Mucosa of descending colon (tissue), 3 donors: ENCODE measurements around the gene OSBPL1A. TPM values are rescaled to one million over a fixed set of nuclear protein-coding genes. Genes with fewer than 3 reads are reported as not detected.

Experiments used
- ATAC-seq: fragments of 200-7000 bp; cut with Tn5 transposase; one replicate; pipeline ENCODE4 v1.9.1; 2020; ENCODE audit warnings: mild to moderate bottlenecking, moderate library complexity
- DNase-seq, 3 donors: peaks; one replicate each; pipeline ENCODE4 v3.0.0-alpha.2; 2020
- H3K36me3 ChIP-seq: fragments of 200-600 bp; one replicate; pipeline ENCODE4 v1.8.0; 2021; ENCODE audit warnings: low read depth, mild to moderate bottlenecking
- H3K4me1 ChIP-seq: fragments of 200-600 bp; one replicate; pipeline ENCODE4 v1.8.0; 2021; ENCODE audit warnings: low read depth, mild to moderate bottlenecking
- H3K4me3 ChIP-seq: fragments of 200-600 bp; one replicate; pipeline ENCODE4 v1.8.0; 2021; ENCODE audit warnings: mild to moderate bottlenecking
- H3K9me3 ChIP-seq: fragments of 200-600 bp; one replicate; pipeline ENCODE4 v1.8.0; 2021; ENCODE audit warnings: mild to moderate bottlenecking
- CTCF ChIP-seq: fragments of 200-600 bp; IDR thresholded peaks from one replicate; pipeline ENCODE4 v1.8.0; 2022; ENCODE audit warnings: antibody characterized with exemption, mild to moderate bottlenecking
- intact Hi-C, 2 donors: fragments of 100-400 bp; cut with DNase I in 1 of 2; cut with micrococcal nuclease in 1 of 2; formaldehyde crosslinking; loops; one replicate each; pipeline versions ENCODE4 v1.11.0 to v1.11.1; 2022; cut with DNase I, micrococcal nuclease
- long read RNA-seq, 2 donors: library from polyadenylated mRNA; unstranded; transcript quantifications; one replicate each; pipeline ENCODE4 v2.0.0, GENCODE V29; 2019 to 2021
- total RNA-seq, 3 donors: library from RNA; stranded (reverse); fragmentation: NEBNext Ultra II Directional in 2 of 3; extraction: Animal tissue kit (Norgen Biotek cat#: 25700) in 2 of 3; gene quantifications; one replicate each; pipeline versions ENCODE4 v1.2.1 to v1.2.4, GENCODE V29; 2021 to 2023
- donor health status: DM: no; HTN: no; CAD: no; lungs with moderate emphysema.
- donor health status: DM: no; HTN: no; CAD: no.
- donor health status: DM: no; HTN: yes; CAD: no.

Gene OSBPL1A
- 10 to 100 TPM; 32.5 to 77.5 (median 69.8) TPM for total RNA-seq
- long read RNA-seq, donor 1, full-length matches to known transcripts: 74 of 125 reads
- long read RNA-seq, donor 1, partial matches to known transcripts: 28 of 125 reads
- long read RNA-seq, donor 1, other reads (novel, unspliced or antisense): 23 of 125 reads
- long read RNA-seq, donor 2, partial matches to known transcripts: 17 of 22 reads
- long read RNA-seq, donor 2, other reads (novel, unspliced or antisense): 4 of 22 reads

- intact Hi-C loops: no loop called here
- DNase-seq (peak; percentile 96 to 98 (median 97)), ATAC-seq (peak; percentile 98)
- no peak for TF ChIP-seq CTCF
- peak within 1 kb of the TSS; percentile 43 for H3K4me3 ChIP-seq
- H3K36me3 ChIP-seq: no peaks in the 10 kb centered on the region
- no peaks in the 10 kb centered on the region for H3K9me3 ChIP-seq
- H3K4me1 ChIP-seq: peaks cover 5% of the 10 kb centered on the region
These were observed at the start of gene OSBPL1A for GRCh38 chr18:24397694-24398368. TSS of gene OSBPL1A (minus strand) at chr18:24397824. CDS start at chr18:24377533, 20,291 bp downstream.

DNA sequence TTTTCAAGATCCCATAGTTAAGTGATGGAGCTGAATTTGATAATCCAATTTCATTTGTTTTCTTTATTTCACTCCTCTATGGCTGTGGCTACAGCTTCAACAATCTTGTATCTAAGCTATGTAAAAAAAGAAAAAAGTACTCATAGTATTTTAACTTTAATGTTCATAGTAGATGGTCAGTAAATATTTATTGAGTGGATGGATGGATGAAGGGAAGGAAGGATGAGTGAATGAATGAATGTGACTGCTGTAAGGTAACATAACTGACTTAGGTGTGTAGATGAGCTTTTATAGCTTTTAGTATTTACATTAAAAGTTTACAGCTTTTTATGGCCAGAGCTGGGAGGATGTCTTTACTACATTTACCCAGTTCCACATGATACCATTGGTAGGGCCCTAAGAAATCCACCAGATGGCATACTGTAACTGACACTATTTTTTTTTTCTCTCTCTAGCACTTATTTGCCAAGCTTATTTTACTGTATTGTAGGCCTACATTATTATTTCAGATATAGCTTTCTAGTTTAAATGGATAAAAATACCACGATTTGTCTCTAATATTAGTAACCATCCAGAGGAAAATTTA lies 49.4 kb upstream of the OSBPL1A start:
- ATAC-seq (peak; percentile 100), DNase-seq (peak in 1 of 3 donors; percentile 28)
- no peaks in the 10 kb centered on the region for H3K36me3 ChIP-seq

GRCh38 chr18:24446453-24446852 lies 48.8 kb upstream of the OSBPL1A start:
- ATAC-seq (no peak), DNase-seq (no peak)
- no peak for TF ChIP-seq CTCF
- intact Hi-C loops: no loop called here
- Histone ChIP-seq H3K4me1 (no peaks in the 10 kb centered on the region), H3K36me3 (no peaks in the 10 kb centered on the region), H3K9me3 (no peaks in the 10 kb centered on the region), H3K4me3 (no peak overlapping the region)

More for the DNA sequence above, 49.4 kb upstream of the OSBPL1A start:
- no peak for TF ChIP-seq CTCF
- Histone ChIP-seq H3K9me3 (no peaks in the 10 kb centered on the region), H3K4me1 (no peaks in the 10 kb centered on the region), H3K4me3 (no peak overlapping the region)
- intact Hi-C loops: no loop called here

DNA sequence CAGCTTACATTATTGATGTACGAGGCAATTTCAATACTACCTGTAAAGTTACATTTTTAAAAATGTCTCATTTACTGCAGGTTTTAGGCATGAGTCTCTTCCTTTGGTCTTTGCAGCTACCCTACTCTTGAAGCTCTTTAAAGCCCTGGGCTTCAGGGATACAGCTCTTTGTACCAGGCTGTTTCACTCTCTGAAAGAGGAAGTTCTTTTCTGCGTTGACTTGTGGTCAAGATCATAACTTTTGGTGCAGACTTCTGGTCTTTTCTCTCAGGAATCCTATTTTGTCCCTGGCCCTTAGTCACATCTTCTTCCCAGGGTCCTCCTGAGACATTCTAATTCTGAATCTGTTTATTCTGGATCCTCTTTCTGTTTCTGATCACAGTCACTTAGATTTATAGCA lies 46.2 kb upstream of the OSBPL1A start:
- intact Hi-C loops: no loop called here
- no peak for DNase-seq
- no peak for TF ChIP-seq CTCF
- H3K36me3 ChIP-seq: no peaks in the 10 kb centered on the region
- no peak for ATAC-seq
- H3K4me1 ChIP-seq: no peaks in the 10 kb centered on the region
- no peak overlapping the region for H3K4me3 ChIP-seq
- no peaks in the 10 kb centered on the region for H3K9me3 ChIP-seq

DNA sequence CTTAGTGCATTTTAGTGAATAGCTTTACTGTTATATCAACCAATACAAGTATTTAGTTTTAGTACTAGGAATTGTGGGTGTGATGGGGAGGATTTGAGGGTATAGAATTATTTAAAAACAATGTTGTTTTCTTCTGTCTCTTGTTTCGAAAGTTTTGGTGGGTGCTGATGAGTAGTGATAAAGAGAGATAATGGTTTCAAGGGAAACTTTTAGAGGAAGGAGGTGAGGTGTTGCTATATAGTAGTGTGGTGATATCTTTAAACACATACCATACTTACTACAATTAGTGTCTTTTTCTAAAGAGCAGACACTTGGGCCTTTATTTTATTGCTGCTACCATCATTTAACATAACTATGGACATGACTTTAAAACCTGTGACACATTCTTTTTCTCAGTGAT lies 39.3 kb upstream of the OSBPL1A start:
- no peak for DNase-seq
- no peaks in the 10 kb centered on the region for H3K36me3 ChIP-seq
- H3K4me3 ChIP-seq: no peak overlapping the region
- TF ChIP-seq CTCF: no peak
- no peak for ATAC-seq
- intact Hi-C loops: no loop called here
- no peaks in the 10 kb centered on the region for H3K4me1 ChIP-seq
- H3K9me3 ChIP-seq: no peaks in the 10 kb centered on the region
